Peyer's patch (tissue), 4 donors: Measurements from ENCODE around the gene KIDINS220.

Experiments used
- CTCF ChIP-seq, 6 experiments: fragments of 450-650 bp in 4 of 6; fragments of 200-600 bp in 2 of 6; sonication (generic) in 1 of 6; IDR thresholded peaks; one replicate each; pipeline ENCODE4 v1.5.1; 2017 to 2019; ENCODE audit warnings: antibody characterized with exemption in 6 of 6, mild to moderate bottlenecking in 3 of 6, moderate library complexity in 1 of 6
- POLR2A ChIP-seq, 2 donors: fragments of 450-650 bp; IDR thresholded peaks; one replicate each; pipeline ENCODE4 v1.5.1; 2017; ENCODE audit warnings: antibody characterized with exemption in 2 of 2, mild to moderate bottlenecking in 2 of 2, moderate library complexity in 2 of 2

GRCh38 chr2:8877894-8878293, 40.5 kb upstream of the KIDINS220 start:
- TF ChIP-seq CTCF (IDR thresholded peaks at IDR 0.05) (no peak), POLR2A (IDR thresholded peaks at IDR 0.05) (no peak)
